Stimulated activated CD4-positive, alpha-beta T cell treated with anti-CD3 and anti-CD28 coated beads, TNF-alpha, amount 100 ng/mL, for 1 hour (primary cell): ENCODE measurements around the gene SH3D19.

ENCODE experiments used
- DNase-seq, 3 donors: peaks; one replicate each; pipeline ENCODE4 v3.0.0-alpha.2; 2020; ENCODE audit warnings: low read depth in 3 of 3, low spot score in 1 of 3

The SH3D19 gene

GRCh38 chr4:151202381-151202780 is 123.0 kb downstream of the SH3D19 start:
- DNase-seq, result no peak

GRCh38 chr4:151199319-151200190 is 125.8 kb downstream of the SH3D19 start:
- no peak for DNase-seq

- DNase-seq, result no peak
These were observed 126.7 kb downstream of the SH3D19 start for GRCh38 chr4:151198748-151199147.

- DNase-seq, result no peak
These were observed 128.2 kb downstream of the SH3D19 start for GRCh38 chr4:151197247-151197646.

GRCh38 chr4:151195801-151196200 is 129.6 kb downstream of the SH3D19 start:
- DNase-seq, result no peak

GRCh38 chr4:151193414-151193813 is 132.0 kb downstream of the SH3D19 start:
- no peak for DNase-seq

- DNase-seq, result no peak
These were observed 132.7 kb downstream of the SH3D19 start for GRCh38 chr4:151192556-151193235.

- DNase-seq, result no peak
These were observed 140.6 kb downstream of the SH3D19 start for GRCh38 chr4:151184523-151185458.

GRCh38 chr4:151182455-151182996 is 142.9 kb downstream of the SH3D19 start:
- no peak for DNase-seq

GRCh38 chr4:151176685-151177084 is 148.7 kb downstream of the SH3D19 start:
- DNase-seq, result no peak

GRCh38 chr4:151175754-151176631 is 149.4 kb downstream of the SH3D19 start:
- DNase-seq, result no peak

- DNase-seq, result no peak
These were observed 150.2 kb downstream of the SH3D19 start for GRCh38 chr4:151175233-151175632.

- no peak for DNase-seq
These were observed 150.6 kb downstream of the SH3D19 start for GRCh38 chr4:151174784-151175183.

GRCh38 chr4:151173871-151174270 is 151.5 kb downstream of the SH3D19 start:
- no peak for DNase-seq

GRCh38 chr4:151169900-151170299 is 155.5 kb downstream of the SH3D19 start:
- no peak for DNase-seq

- DNase-seq, result no peak
These were observed 156.2 kb downstream of the SH3D19 start for GRCh38 chr4:151169223-151169622.

- no peak for DNase-seq
These were observed 157.8 kb downstream of the SH3D19 start for GRCh38 chr4:151167561-151167960.

GRCh38 chr4:151166636-151167035 is 158.8 kb downstream of the SH3D19 start:
- DNase-seq, result no peak

- no peak for DNase-seq
These were observed 160.0 kb downstream of the SH3D19 start for GRCh38 chr4:151165205-151166000.
